ENCODE measurements around the gene CCDC8.

CCDC8 gene

GRCh38 chr19:46452186-46452585 is 38.8 kb upstream of the CCDC8 start:
- no peak for DNase-seq (ENCODE audit: low read depth)
- no peak overlapping the region for H3K4me3 ChIP-seq (ENCODE audit: low read length)
- no peak for TF ChIP-seq CTCF (conservative IDR thresholded peaks at IDR 0.05; ENCODE audit: low read depth, low read length)

- no peak overlapping the region for H3K4me3 ChIP-seq (ENCODE audit: low read length)
- DNase-seq (ENCODE audit: low read depth): no peak
- TF ChIP-seq CTCF (conservative IDR thresholded peaks at IDR 0.05; ENCODE audit: low read depth, low read length): no peak
These were observed 38.0 kb upstream of the CCDC8 start for GRCh38 chr19:46451352-46451751.

- no peak for DNase-seq (ENCODE audit: low read depth)
- no peak for TF ChIP-seq CTCF (conservative IDR thresholded peaks at IDR 0.05; ENCODE audit: low read depth, low read length)
- no peak overlapping the region for H3K4me3 ChIP-seq (ENCODE audit: low read length)
These were observed 37.4 kb upstream of the CCDC8 start for GRCh38 chr19:46450737-46451136.

GRCh38 chr19:46449228-46449627 is 35.9 kb upstream of the CCDC8 start:
- TF ChIP-seq CTCF (conservative IDR thresholded peaks at IDR 0.05; ENCODE audit: low read depth, low read length): no peak
- DNase-seq (ENCODE audit: low read depth): no peak
- H3K4me3 ChIP-seq (ENCODE audit: low read length): no peak overlapping the region

- no peak overlapping the region for H3K4me3 ChIP-seq (ENCODE audit: low read length)
- no peak for TF ChIP-seq CTCF (conservative IDR thresholded peaks at IDR 0.05; ENCODE audit: low read depth, low read length)
- DNase-seq (ENCODE audit: low read depth): no peak
These were observed 35.2 kb upstream of the CCDC8 start for GRCh38 chr19:46448601-46449000.

GRCh38 chr19:46447824-46448223 is 34.5 kb upstream of the CCDC8 start:
- no peak overlapping the region for H3K4me3 ChIP-seq (ENCODE audit: low read length)
- DNase-seq (ENCODE audit: low read depth): no peak
- no peak for TF ChIP-seq CTCF (conservative IDR thresholded peaks at IDR 0.05; ENCODE audit: low read depth, low read length)

- no peak for TF ChIP-seq CTCF (conservative IDR thresholded peaks at IDR 0.05; ENCODE audit: low read depth, low read length)
- no peak overlapping the region for H3K4me3 ChIP-seq (ENCODE audit: low read length)
- no peak for DNase-seq (ENCODE audit: low read depth)
These were observed 33.6 kb upstream of the CCDC8 start for GRCh38 chr19:46447006-46447405.

All from retinal pigment epithelial cell (primary cell).